Measurements from ENCODE around the gene SH3GLB1. TPM values are rescaled to one million over a fixed set of nuclear protein-coding genes. Genes with fewer than 3 reads are reported as not detected.
A peak's percentile ranks its signal among the peaks of the same experiment; 100 is the strongest.

Gene SH3GLB1
- total and polyA plus RNA-seq, 9 of the 15 experiments (the other 6 are each of a cell fraction or from before 2014, with no cell fraction given): 8.6 to 34.2 (median 24.2) TPM

DNA sequence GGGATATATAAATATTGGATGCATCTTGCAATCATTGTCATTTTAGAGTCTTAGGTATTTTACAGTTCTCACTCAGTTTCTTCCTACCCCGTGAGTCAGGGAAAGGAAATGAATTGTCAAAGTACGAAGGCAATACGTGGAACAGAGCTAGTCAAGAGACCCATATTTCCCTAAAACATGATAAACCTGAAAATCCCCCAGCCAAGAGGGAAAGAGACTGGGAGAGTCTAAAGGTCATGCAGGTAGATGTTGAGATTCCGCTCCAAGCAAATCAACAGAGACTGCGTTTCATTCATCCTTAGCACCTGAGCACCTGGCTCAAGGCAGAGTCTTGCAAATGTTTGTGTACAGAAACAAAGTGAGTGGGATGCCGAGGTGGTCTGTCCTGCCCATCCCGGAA lies 58.0 kb downstream of the SH3GLB1 start:
- CTCF ChIA-PET (ENCODE audit: low intra/inter-chr PET ratio): interaction anchor here (0.5 kb wide), 1 partner anchor 12 kb away, joined by 3 read pairs; no protein-coding TSS in a partner anchor

DNA sequence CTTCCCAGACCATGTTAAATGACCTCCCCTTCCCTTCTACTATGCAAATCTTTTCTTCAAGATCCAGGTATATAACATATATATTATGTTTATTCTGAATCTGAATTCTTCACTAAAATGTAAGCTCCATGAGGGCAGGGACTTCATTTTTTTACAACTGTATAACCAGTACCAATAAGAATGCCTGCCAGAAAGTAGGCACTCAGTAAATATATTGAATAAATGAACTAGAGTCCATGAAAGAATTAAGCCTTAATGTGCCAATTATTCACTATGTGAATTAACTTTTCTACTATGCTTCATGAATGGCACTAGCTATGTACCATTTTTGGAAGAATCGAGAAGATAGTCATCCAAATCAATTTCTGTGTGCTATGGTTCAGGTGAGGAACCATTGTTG lies 60.1 kb downstream of the SH3GLB1 start:
- H3K4me2 ChIP-seq (ENCODE audit: insufficient read depth, low read length): no peak overlapping the region
- no peaks in the 10 kb centered on the region for H3K36me3 ChIP-seq (ENCODE audit: control insufficient read depth, insufficient read depth, low read length)
- H3K9ac ChIP-seq (ENCODE audit: insufficient read depth in 1 of 2, low read depth in 2 of 2, low read length in 2 of 2): no peak overlapping the region
- H3K4me1 ChIP-seq (replicated peaks in 1 of 2; ENCODE audit: control insufficient read depth in 2 of 2, insufficient read depth in 2 of 2, low read length in 2 of 2): peaks cover 0 to 5% of the 10 kb centered on the region in 2 experiments; a peak in 1 of 5 replicates
- no peaks in the 10 kb centered on the region for H3K79me2 ChIP-seq (ENCODE audit: control insufficient read depth, insufficient read depth, low read length)
- TF ChIP-seq TRIM24 (IDR thresholded peaks at IDR 0.05) (0 out of 4 replicates have a peak, but pooled peaks of 1 of the 2 experiments have one; percentile 30), TRIM28 (IDR thresholded peaks at IDR 0.05) (0 out of 2 replicates have a peak, but pooled peaks have one; percentile 54), ZNF316 (IDR thresholded peaks at IDR 0.05) (peak; percentile 76), ADNP (tag; IDR thresholded peaks at IDR 0.05) (peak; percentile 66), ZKSCAN1 (IDR thresholded peaks at IDR 0.05; ENCODE audit: low read depth, low read length) (no peak)
- H3K27ac ChIP-seq (ENCODE audit: extremely low read depth, low read depth, low read length): no peak overlapping the region
- no peak for DNase-seq (ENCODE audit: extremely low read depth in 1 of 4, low spot score in 3 of 4)
- no TSS peak for BruUV-seq (replicated peaks)
- H4K20me1 ChIP-seq (replicated peaks; ENCODE audit: control insufficient read depth, insufficient read depth, low read length): no peaks in the 10 kb centered on the region
- CTCF ChIA-PET (ENCODE audit: low intra/inter-chr PET ratio): no interaction called here
- no peak for FAIRE-seq
- intact Hi-C loops (cut with micrococcal nuclease) (no loop called here), in situ Hi-C loops (cut with MboI) (no loop called here)
- no peak for ATAC-seq
- peaks cover 0 to 12% of the 10 kb centered on the region in 2 experiments; a peak in 4 of 5 replicates for H3K27me3 ChIP-seq (ENCODE audit: control insufficient read depth in 2 of 2, insufficient read depth in 2 of 2, low read length in 2 of 2)
- H3K9me1 ChIP-seq (ENCODE audit: control insufficient read depth, insufficient read depth, low read length): no peaks in the 10 kb centered on the region
- H3K4me3 ChIP-seq: no peak overlapping the region
- H3K9me3 ChIP-seq (replicated peaks; ENCODE audit: control insufficient read depth, insufficient read depth, low read depth, low read length): peaks cover 4% of the 10 kb centered on the region
- POLR2A ChIA-PET: interaction anchor here (1.3 kb wide), 1 partner anchor 60 kb away, joined by 4 read pairs; the partner anchor contains the start of gene SH3GLB1
- no peak overlapping the region for H2AFZ ChIP-seq (ENCODE audit: low read depth, low read length)
- 0% methylated on average over 1 of the region's 1 CpG for WGBS (ENCODE audit: insufficient coverage, low coverage, missing lambda C conversion rate)

More for the DNA sequence above, 58.0 kb downstream of the SH3GLB1 start:
- Histone ChIP-seq H3K27me3 (ENCODE audit: control insufficient read depth in 2 of 2, insufficient read depth in 2 of 2, low read length in 2 of 2) (peaks cover 0 to 14% of the 10 kb centered on the region in 2 experiments; a peak in 4 of 5 replicates), H2AFZ (ENCODE audit: low read depth, low read length) (no peak overlapping the region), H3K27ac (ENCODE audit: extremely low read depth, low read depth, low read length) (no peak overlapping the region), H3K36me3 (ENCODE audit: control insufficient read depth, insufficient read depth, low read length) (no peaks in the 10 kb centered on the region), H3K4me3 (no peak overlapping the region), H3K79me2 (ENCODE audit: control insufficient read depth, insufficient read depth, low read length) (no peaks in the 10 kb centered on the region), H3K4me1 (replicated peaks in 1 of 2; ENCODE audit: control insufficient read depth in 2 of 2, insufficient read depth in 2 of 2, low read length in 2 of 2) (peaks cover 0 to 5% of the 10 kb centered on the region in 2 experiments; a peak in 1 of 5 replicates), H3K4me2 (ENCODE audit: insufficient read depth, low read length) (no peak overlapping the region), H3K9me3 (replicated peaks; ENCODE audit: control insufficient read depth, insufficient read depth, low read depth, low read length) (peaks cover 4% of the 10 kb centered on the region), H4K20me1 (replicated peaks; ENCODE audit: control insufficient read depth, insufficient read depth, low read length) (no peaks in the 10 kb centered on the region), H3K9me1 (ENCODE audit: control insufficient read depth, insufficient read depth, low read length) (no peaks in the 10 kb centered on the region), H3K9ac (ENCODE audit: insufficient read depth in 1 of 2, low read depth in 2 of 2, low read length in 2 of 2) (no peak overlapping the region)
- FAIRE-seq (no peak), ATAC-seq (no peak), DNase-seq (ENCODE audit: extremely low read depth in 1 of 4, low spot score in 3 of 4) (no peak)
- TF ChIP-seq TBP (optimal IDR thresholded peaks at IDR 0.05; ENCODE audit: low read depth, low read length) (no peak), L3MBTL2 (IDR thresholded peaks at IDR 0.05) (no peak), ZNF324 (CRISPR knock-in tag; IDR thresholded peaks at IDR 0.05) (no peak), RHOXF2B (CRISPR knock-in tag; conservative IDR thresholded peaks at IDR 0.05) (no peak), ZBTB1 (CRISPR knock-in tag; IDR thresholded peaks at IDR 0.05; ENCODE audit: borderline replicate concordance, low read depth) (no peak), FOXK2 (conservative IDR thresholded peaks at IDR 0.05 in 1 of 2, IDR thresholded peaks at IDR 0.05 in 1 of 2; ENCODE audit: low read depth in 2 of 2) (no peak)
- TF ChIP-seq, protein P1, sequence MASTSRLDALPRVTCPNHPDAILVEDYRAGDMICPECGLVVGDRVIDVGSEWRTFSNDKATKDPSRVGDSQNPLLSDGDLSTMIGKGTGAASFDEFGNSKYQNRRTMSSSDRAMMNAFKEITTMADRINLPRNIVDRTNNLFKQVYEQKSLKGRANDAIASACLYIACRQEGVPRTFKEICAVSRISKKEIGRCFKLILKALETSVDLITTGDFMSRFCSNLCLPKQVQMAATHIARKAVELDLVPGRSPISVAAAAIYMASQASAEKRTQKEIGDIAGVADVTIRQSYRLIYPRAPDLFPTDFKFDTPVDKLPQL (IDR thresholded peaks at IDR 0.05; ENCODE audit: extremely low read depth, insufficient read length): no peak
- POLR2A ChIA-PET: no interaction called here
- 31% methylated on average over 7 of the region's 7 CpGs for WGBS (ENCODE audit: insufficient coverage, low coverage, missing lambda C conversion rate)
- intact Hi-C loops (cut with micrococcal nuclease) (no loop called here), in situ Hi-C loops (cut with MboI) (no loop called here)
- no TSS peak for BruUV-seq (replicated peaks)

Measured in K562 (cell line).